ENCODE results near the gene MTIF2.
"Not testable (repeated sequence)": the region's sequence is repeated elsewhere in the genome, so short reads cannot be mapped to it uniquely, and the experiment has no call there.

Gene MTIF2, protein sequence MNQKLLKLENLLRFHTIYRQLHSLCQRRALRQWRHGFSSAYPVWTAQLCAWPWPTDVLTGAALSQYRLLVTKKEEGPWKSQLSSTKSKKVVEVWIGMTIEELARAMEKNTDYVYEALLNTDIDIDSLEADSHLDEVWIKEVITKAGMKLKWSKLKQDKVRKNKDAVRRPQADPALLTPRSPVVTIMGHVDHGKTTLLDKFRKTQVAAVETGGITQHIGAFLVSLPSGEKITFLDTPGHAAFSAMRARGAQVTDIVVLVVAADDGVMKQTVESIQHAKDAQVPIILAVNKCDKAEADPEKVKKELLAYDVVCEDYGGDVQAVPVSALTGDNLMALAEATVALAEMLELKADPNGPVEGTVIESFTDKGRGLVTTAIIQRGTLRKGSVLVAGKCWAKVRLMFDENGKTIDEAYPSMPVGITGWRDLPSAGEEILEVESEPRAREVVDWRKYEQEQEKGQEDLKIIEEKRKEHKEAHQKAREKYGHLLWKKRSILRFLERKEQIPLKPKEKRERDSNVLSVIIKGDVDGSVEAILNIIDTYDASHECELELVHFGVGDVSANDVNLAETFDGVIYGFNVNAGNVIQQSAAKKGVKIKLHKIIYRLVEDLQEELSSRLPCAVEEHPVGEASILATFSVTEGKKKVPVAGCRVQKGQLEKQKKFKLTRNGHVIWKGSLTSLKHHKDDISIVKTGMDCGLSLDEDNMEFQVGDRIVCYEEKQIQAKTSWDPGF
- 47.2 to 75.6 (median 57.4) reads per million in 4 experiments for total RNA-seq

DNA sequence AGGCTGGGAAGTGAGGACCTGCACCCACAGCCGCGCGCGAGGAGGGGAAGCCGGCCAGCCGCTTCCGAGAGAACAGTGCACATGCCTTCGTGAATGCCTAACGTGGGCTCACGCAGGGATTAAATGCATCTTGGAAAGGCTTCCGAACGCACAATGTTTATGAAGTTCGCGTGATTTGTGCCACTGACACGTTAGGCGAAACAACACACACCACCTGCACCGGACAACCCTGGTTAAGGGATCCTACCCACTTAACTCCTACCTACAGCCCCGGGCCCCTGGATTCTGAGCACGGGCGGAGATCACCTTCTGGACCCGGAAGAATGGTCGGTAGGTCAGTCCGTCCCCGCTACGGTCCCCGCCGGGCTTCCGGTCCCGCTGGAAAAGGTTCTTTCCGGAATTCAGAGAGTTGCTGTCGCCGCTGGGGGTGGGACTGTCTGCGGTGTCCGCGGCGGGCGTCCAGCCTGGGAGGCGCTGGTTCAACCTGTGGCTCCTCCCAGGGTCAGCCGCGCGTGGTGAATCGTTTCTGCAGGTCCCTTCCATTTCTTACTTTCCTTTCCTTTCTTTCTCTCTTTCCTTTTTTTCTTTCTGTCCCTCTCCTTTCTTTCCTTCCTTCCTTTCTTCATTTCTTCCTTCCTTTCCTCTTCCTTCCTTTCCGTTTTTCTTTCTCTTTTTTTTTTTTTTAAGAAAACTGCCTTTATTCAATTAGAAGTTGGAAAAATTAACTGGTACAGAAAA, at the start of gene MTIF2:
Gene MTIF2 (minus strand): TSS at position 325 of the 738 bp plus-strand sequence. CDS start 5,373 bp downstream, outside the sequence.
- peak; percentile 79 for DNase-seq

DNA sequence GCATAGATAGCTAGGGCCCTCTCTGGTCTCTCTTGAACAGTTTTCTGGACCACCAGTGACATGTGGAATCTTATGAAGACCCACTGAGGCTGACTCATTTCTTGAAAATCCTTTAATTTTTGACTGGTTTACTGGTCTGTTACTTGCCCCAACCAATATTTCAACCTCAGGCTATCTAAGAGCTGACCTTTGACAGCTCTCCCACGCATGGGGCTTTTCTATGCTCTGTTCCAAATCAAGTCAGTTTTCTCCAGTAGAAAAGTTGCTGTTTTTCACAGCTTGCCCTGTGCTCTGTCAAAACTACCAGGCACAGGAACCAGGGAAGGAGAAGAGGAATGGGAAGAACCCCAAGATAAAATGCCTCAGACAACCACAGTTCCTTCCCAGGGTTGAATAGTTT, 46.0 kb upstream of the MTIF2 start:
- DNase-seq = no peak

DNA sequence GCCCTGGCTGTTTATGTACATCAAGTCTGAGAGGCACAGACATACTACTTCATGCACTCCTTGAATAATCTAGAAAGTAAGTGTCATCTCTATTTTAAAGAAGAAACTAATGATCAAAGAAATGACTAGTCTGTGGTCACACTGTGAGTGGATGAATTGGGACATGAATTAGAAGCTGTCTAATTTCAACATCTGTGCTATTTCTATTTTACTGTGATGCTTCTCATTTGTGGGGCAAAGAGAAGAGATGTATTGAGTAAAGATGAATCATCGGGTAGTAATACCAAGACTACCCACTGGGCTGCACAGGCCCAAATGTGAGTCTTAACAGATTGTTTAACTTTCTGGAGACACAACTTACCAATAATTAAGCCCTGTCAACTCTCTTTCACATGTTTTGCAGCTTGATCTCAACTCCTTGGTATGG, 42.4 kb upstream of the MTIF2 start:
- no peak for DNase-seq

DNA sequence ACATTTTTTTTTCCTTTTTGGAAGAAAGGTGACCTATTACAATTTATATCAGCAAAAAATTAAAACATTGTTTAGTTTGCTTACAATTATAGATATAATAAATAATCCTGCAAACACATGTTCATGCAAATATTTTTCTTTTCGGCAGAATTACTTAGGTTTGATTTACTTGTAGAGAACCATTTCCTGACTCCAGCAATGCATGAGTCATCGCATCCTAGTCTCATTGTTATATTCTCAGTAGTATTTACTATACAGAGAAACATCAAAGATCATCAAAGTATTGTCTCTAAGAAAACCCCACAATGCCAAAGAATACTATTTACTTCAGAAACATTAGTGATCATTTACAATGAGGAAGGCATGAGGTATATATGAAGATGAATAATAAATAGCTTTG, 40.4 kb upstream of the MTIF2 start:
- no peak for DNase-seq

DNA sequence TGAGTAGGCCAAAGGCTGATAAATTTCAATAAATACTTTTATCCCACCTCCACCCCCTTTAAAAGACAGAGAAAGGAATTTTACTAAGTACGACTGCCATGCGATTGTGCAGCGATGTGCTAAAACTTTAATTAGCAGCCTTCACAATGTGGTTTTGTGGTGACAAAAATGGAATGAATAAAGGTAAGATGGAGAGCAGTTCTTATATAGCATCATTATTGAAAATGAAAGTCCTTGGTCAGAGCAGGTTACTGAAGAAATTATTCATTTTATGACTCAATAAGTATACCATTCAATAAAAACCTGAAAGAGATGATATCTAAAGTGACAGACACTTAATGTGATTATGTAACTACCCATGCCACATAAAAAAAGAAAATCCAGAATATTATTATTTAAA, 33.2 kb upstream of the MTIF2 start:
- no peak for DNase-seq

DNA sequence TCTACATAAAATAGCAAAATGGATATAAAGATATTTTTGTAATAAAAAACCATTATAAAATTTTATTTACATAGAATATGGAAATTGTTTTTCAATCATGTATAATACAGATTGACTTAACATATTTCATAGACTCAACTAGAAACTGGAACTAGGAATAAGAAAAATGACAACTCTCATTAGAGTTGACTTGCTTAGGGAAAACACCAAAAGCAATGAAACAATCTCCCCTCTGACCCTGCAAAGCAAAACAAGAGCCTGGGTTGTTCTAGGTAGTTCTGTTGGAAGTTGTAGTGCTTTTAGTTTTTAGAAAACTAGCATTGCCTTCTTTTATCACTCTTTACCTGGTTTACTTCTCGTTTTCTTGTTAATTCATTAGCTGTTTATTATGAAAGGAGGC, 32.2 kb upstream of the MTIF2 start:
- no peak for DNase-seq

DNA sequence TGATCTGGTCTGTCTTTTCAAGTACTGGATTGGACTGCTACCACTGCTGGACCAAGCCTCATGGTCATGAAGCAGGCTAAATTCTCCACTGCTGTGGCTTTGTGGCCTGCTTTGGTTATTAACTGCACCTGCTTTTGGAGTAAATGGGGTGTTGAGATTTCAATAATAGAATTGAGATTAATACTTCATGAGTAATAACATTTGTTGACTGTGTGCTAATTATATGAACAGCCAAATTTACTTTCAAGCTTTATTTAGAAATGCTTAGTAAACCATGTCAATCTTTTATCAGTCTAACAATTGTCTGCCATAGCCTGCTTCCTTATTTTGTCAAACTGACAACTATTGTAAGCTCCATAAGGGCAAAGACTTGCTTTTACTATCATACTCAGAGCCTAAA, 27.4 kb upstream of the MTIF2 start:
- DNase-seq = no peak

DNA sequence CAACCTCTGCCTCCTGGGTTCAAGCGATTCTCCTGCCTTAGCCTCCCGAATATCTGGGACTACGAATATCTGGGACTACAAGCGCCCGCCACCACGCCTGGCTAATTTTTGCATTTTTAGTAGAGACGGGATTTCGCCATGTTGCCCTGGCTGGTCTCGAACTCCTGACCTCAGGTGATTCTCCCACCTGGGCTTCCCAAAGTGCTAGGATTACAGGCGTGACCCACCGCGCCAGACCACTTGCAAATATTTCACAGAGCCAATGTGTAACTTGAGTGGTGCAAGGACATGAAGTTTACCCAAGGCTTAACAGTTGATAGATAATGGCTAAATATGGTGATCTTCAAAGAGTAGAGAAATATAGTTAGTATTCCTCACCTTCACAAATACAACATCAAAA, 14.1 kb upstream of the MTIF2 start:
- no peak for DNase-seq

DNA sequence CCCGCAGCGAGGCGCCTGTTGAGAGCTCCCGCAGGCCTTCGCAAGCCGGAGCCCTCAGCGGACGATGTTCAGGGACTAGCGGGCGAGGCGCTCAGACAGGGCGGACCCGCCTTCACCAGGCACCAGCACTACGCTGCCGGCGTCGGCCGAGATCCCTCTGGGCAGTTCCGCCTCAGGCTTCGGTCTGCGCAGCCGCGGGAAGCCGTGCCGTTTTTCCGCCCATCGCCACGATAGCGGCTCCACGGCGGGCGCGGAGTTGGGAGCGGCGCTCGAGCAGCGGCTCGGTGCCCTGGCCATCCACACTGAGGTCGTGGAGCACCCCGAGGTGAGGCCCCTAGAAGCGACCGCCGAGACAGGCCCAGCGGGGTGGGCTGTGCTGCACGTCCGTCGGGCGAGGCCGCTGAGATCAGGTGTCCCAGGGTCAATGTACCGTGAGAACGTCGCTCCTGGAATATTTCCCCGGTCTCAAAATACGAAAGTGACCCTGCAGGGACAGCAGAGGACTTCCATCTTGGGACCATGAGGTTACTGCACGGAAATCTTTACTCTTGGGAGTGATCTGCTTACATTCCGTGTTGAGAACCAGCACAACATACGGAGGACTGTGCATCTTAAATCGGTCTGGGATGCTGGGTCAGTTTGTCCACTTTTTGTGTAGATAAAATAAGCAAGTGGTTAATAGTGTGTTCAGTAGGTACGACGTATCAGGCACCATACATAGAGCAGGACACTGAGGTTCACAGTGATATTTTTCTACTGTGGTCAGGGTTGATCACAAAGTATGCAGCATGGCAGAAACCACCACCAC, 13.3 kb upstream of the MTIF2 start:
- peak; percentile 75 for DNase-seq

DNA sequence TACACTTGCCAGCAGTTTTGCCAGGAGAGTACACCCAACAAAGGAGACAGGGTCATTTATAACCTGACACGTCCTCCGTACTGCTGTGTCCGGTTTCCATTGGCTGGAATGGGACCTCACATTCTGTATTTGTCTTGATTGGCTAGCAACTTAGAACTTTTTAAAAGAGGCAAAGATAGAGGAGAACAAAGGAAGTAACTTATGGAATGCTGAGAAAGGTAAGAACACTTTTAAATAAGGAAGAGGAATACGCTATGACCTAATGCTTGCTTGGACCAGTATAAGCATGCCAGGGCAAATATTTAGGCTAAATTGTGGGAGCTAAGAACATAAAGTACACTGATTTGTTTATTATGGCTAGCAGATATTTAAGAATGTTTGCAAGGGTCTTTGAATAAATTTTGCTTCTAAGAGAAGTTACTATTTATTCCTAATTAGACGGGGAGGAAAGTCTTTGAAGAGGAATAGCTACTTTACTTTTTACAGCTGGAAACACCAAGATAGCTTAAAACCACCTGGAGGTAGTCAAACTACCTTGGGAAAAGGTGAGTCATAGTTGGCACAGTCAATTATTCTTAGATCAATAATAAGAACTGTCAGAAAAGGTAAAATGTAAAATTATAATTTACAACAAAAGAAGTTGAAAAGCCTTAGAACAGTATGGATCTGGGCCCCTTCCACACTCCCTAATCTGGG, 12.0 kb upstream of the MTIF2 start:
- DNase-seq = not testable (repeated sequence)

DNA sequence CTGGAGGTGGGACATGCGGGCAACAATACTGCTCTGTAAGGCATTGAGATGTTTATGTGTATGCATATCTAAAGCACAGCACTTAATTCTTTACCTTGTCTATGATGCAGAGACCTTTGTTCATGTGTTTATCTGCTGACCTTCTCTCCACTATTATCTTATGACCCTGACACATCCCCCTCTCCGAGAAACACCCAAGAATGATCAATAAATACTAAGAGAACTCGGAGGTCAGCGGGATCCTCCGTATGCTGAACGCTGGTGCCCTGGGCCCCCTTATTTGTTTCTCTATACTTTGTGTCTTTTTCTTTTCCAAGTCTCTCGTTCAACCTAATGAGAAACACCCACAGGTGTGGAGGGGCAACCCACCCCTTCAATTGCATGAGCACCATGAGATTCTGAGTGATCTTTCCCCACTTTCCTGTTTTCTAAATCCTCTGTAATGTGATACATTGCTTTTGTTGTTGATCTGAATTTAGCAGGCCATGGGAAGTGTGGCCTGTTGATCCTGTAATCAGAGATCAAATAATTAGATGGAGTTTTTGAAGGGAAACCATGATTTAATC, 10.9 kb upstream of the MTIF2 start:
- DNase-seq = not testable (repeated sequence)

DNA sequence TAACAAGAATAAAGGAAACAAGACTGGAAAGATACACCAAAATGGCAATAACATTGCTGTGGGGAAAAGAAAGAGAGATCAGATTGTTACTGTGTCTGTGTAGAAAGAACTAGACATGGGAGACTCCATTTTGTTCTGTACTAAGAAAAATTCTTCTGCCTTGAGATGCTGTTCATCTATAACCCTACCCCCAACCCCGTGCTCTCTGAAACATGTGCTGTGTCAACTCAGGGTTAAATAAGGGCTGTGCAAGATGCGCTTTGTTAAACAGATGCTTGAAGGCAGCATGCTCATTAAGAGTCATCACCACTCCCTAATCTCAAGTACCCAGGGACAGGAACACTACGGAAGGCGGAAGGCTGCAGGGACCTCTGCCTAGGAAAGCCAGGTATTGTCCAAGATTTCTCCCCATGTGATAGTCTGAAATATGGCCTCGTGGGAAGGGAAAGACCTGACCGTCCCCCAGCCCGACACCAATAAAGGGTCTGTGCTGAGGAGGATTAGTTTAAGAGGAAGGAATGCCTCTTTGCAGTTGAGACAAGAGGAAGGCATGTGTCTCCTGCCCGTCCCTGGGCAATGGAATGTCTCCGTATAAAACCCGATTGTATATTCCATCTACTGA, 10.3 kb upstream of the MTIF2 start:
- DNase-seq = not testable (repeated sequence)

DNA sequence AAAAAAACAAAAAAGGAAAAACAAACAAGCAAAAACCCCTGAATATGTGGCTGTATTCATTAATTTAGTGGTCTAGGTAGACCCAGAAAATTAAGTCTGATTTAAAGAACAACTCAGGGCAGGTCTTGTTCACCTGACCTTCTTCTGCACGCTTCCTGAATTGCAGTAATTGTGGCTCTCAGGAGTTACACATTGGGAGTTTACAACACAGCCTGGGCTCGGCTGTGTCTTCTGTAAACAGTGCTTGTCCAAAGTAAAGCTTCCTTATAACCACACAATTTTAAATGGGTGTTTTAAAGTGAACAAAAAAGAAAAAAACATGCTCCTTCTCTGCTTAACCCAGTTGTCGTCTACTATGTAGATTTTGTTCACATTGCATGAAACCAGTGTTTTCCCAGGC, 8.3 kb upstream of the MTIF2 start:
- no peak for DNase-seq

DNA sequence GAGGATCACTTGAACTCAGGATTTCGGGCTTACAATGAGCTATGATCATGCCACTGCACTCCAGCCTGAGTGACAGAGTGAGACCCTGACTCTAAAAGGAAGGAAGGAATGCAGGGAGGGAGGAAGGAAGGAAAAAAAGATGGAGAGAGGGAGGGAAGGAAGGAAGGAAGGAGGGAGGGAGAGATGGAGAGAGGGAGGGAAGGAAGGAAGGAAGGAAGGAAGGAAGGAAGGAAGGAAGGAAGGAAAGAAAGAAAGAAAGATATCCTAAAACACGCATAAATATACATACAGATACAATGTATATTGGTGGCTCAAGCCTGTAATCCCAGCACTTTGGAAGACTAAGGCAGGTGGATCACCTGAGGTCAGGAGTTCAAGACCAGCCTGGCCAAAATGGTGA, 5.3 kb upstream of the MTIF2 start:
- DNase-seq = not testable (repeated sequence)

DNA sequence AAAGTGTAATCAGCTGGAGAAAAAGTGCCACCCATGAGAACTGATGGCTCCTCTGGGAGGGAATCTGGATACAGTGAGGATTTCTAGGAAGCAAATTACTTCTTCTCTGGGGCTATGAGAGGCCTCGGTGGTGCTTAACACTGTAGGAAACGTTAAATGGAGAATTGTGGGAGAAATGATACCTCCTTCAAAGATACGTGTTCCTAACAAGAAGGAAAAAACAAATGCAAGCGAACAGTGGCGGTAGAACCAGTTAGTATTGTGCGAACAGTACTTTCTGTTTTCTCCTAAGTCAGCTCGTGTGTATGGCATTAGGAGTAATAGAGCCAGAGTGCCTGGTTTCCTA, 587 bp upstream of the MTIF2 start:
- no peak for DNase-seq

DNA sequence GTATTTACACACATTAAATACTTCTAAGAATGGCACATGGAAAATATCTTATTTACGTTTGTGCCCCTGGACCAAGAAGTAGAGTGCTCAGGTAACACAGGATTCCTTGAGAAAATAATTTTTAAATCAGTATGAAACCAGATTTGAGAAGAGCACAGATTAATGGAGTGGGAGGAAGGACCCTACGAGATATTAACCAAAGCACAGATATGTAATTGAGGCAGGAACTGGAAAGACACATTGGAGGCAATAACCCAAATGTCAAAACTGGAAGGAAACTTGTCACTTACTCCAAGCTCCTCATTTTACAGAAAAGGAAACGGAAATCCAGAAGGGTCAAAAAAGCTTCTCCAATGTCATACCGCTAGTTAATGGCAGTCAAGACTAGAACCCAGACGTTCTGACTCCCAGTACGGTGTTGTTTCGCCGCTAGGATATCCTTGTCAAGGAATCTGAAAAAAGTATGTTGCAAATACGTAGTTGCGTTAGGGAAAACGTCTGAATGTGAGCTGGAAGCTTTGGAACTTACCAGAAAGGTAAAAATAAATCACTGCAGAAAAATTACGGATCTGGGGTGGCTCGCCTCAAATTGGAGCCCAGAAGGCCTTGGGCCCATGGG, 634 bp downstream of the MTIF2 start:
- no peak for DNase-seq

DNA sequence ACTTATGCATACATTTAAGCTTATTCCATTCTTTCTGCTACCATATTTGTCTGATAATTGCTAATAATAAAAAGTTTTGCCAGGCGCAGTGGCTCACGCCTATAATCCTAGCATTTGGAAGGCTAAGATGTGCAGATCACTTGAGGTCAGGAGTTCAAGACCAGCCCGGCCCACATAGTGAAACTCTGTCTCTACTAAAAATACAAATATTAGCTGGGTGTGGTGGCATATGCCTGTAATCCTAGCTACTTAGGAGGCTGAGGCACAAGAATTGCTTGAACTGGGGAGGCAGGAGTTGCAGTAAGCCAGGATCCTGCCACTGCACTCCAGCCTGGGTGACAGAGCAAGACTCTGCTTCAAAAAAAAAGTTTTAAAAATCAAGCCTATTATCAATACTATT, 9.4 kb downstream of the MTIF2 start:
- not testable (repeated sequence) for DNase-seq

DNA sequence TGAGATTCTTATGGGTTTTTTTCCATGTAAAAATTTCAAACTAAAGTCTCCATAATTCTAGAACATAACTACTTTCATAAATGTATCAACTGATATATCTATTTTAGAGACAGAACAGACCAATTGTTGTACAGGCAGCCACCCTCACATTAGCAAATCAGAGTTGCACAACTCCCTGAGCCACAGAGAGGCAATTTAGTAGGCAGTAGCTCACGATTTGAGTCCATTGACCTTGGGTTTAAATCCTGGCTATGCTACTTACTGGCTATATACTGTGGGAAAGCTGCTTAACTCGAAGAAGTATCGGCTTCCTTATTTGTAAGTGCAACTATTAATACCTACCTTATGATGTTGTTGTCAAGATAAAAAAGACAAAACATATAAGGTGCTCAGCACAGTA, 16.2 kb downstream of the MTIF2 start:
- DNase-seq = no peak

DNA sequence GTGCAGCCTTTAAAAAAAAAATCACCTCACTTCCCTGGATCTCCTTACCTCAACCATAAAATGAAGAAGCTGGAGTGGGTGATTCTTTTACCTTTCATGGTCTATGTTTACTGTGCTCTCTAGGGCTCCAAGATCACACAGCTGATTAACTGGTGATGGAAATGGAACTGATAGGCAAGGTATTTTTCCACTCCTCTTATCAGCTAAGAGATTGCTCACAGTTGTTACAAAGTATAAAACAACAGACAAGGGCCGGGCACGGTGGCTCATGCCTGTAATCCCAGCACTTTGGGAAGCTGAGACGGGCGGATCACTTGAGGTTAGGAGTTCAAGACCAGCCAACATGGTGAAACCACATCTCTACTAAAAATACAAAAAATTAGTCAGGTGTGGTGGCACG, 22.0 kb downstream of the MTIF2 start:
- DNase-seq = no peak

DNA sequence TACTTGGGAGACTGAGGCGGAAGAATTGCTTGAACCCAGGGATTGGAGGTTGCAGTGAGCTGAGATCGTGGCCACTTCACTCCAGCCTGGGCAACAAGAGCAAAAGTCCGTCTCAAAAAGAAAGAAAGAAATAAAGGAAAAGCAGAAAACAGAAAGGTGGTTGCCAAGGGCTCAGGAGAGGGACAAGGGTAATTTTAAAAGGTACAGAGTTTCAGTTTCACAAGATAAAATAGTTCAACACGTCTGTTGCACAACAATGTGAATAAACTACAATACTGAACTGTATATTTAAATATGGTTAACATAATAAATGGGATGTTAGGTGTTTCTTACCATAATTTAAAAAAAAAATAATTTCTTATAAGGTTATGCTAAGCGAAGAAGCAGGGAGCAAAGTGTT, 23.6 kb downstream of the MTIF2 start:
- DNase-seq = no peak

DNA sequence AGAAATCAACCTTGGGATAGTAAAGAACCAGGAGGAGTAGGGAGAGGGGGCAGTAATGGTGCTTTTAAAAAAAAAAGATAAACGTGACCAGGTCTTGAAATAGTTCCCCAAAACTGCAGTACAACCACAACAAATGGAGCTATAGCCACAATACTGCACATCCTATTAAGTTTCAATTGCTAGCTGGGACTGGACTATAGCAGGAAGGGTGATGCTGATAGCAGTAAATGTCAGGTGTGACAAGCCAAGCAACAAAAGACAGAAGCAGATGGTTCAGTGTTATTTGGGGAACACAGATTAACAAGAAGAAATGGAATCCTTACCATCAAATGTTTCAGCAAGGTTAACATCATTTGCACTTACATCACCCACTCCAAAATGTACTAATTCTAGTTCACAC, 26.4 kb downstream of the MTIF2 start:
- DNase-seq = no peak
